Lung (tissue), 12 donors: ENCODE measurements around the gene PCOLCE2. TPM values are rescaled to one million over a fixed set of nuclear protein-coding genes. Genes with fewer than 3 reads are reported as not detected.

Source experiments
- ATAC-seq: fragments of 200-7000 bp; cut with Tn5 transposase; one replicate; pipeline ENCODE4 v1.9.1; 2020; ENCODE audit warnings: moderate number of reproducible peaks; ENCODE audit not compliant: insufficient read depth, low FRiP score
- DNase-seq, 3 donors: peaks; one replicate each; pipeline ENCODE4 v3.0.0-alpha.2; 2013 to 2017
- H3K27ac ChIP-seq, 2 donors: one replicate each; pipeline ENCODE4 v1.5.1; 2013; ENCODE audit warnings: mild to moderate bottlenecking in 2 of 2, moderate library complexity in 2 of 2, control low read depth in 1 of 2, inconsistent platforms in 1 of 2, low read depth in 1 of 2, low read length in 1 of 2
- H3K27me3 ChIP-seq, 3 donors: one replicate each; pipeline ENCODE4 v1.5.1; 2013; ENCODE audit warnings: low read length in 2 of 3; ENCODE audit not compliant: control insufficient read depth in 3 of 3, insufficient read depth in 3 of 3
- H3K36me3 ChIP-seq, 4 donors: one replicate each; pipeline ENCODE4 v1.5.1; 2013; ENCODE audit warnings: low read length in 4 of 4, mild to moderate bottlenecking in 1 of 4, moderate library complexity in 1 of 4; ENCODE audit not compliant: control insufficient read depth in 4 of 4, insufficient read depth in 4 of 4
- H3K4me1 ChIP-seq, 5 donors: one replicate each; pipeline ENCODE4 v1.5.1; 2013; ENCODE audit warnings: low read length in 5 of 5, mild to moderate bottlenecking in 2 of 5, moderate library complexity in 1 of 5; ENCODE audit not compliant: control insufficient read depth in 5 of 5, insufficient read depth in 5 of 5
- H3K4me3 ChIP-seq: one replicate; pipeline ENCODE4 v1.5.1; 2013; ENCODE audit warnings: mild to moderate bottlenecking, control low read depth, moderate library complexity
- H3K9ac ChIP-seq, 2 donors: one replicate each; pipeline ENCODE4 v1.5.1; 2013; ENCODE audit warnings: low read length in 2 of 2, control low read depth in 1 of 2; ENCODE audit not compliant: insufficient read depth in 1 of 2
- H3K9me3 ChIP-seq, 4 donors: one replicate each; pipeline ENCODE4 v1.5.1; 2013; ENCODE audit warnings: low read length in 3 of 4, mild to moderate bottlenecking in 1 of 4, moderate library complexity in 1 of 4; ENCODE audit not compliant: control insufficient read depth in 4 of 4, insufficient read depth in 3 of 4
- WGBS, 2 donors: extraction: QIAGEN DNeasy Blood & Tissue Kit; methylation state at CpG; one replicate each; pipeline ENCODE4 v1.1.7; 2013; 5-methylcytosine and 5-hydroxymethylcytosine counted together
- polyA plus RNA-seq, 2 donors: library from polyadenylated mRNA; stranded (reverse); fragments of 200-250 nt; gene quantifications; one replicate each; pipeline ENCODE4 v1.2.1, GENCODE V29; 2013
- total RNA-seq, 2 donors: library from RNA; depleted of rRNA in 1 of 2; stranded (reverse); fragments of >200 nt in 1 of 2; gene quantifications; one replicate each; pipeline ENCODE4 v1.2.1, GENCODE V29; 2014 to 2021
- TF ChIP-seq, protein P1 (sequence below): IDR thresholded peaks from 2 replicates; pipeline ENCODE4 v1.5.1; 2012; ENCODE audit warnings: mild to moderate bottlenecking; ENCODE audit errors: control extremely low read depth, extremely low read depth
- donor health status: control.
- donor health status: control.
- donor health status: Bipolar disorder and iron deficiency.
- donor health status: healthy.
- donor health status: DM: yes; HTN: yes; CAD: no.

PCOLCE2 gene
- total and polyA plus RNA-seq, 4 donors = 2.8 to 32.2 (median 15.6) TPM

DNA sequence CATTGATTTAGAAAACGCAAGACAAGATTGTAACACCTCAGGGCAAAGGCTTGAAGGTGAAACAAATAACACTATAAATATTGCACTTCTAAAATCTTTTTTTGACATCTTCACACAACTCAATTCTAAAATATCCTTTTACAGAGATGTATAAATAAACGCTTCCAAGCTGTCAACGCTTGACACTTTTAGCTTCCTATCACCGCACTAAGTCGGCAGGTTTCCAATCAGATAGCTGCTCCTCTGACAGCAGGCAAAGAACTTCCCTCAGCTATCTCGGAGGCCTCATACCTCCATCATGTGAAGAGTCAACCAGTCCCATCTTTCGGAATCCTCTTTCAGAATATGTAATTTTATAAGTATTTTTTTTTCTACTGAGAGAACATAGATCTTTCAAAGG, 71.0 kb downstream of the PCOLCE2 start:
- no peak overlapping the region for H3K27ac ChIP-seq
- H3K4me3 ChIP-seq = no peak overlapping the region
- no peaks in the 10 kb centered on the region for H3K36me3 ChIP-seq
- WGBS, 2 donors = 64 to 80% methylated on average over 7 of the region's 7 CpGs
- H3K4me1 ChIP-seq = peaks cover 0 to 2% (median 0%) of the 10 kb centered on the region in 5 donors
- H3K9ac ChIP-seq = no peak overlapping the region
- TF ChIP-seq, protein P1, sequence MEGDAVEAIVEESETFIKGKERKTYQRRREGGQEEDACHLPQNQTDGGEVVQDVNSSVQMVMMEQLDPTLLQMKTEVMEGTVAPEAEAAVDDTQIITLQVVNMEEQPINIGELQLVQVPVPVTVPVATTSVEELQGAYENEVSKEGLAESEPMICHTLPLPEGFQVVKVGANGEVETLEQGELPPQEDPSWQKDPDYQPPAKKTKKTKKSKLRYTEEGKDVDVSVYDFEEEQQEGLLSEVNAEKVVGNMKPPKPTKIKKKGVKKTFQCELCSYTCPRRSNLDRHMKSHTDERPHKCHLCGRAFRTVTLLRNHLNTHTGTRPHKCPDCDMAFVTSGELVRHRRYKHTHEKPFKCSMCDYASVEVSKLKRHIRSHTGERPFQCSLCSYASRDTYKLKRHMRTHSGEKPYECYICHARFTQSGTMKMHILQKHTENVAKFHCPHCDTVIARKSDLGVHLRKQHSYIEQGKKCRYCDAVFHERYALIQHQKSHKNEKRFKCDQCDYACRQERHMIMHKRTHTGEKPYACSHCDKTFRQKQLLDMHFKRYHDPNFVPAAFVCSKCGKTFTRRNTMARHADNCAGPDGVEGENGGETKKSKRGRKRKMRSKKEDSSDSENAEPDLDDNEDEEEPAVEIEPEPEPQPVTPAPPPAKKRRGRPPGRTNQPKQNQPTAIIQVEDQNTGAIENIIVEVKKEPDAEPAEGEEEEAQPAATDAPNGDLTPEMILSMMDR = no peak
- ATAC-seq (no peak), DNase-seq (no peak)
- no peaks in the 10 kb centered on the region for H3K9me3 ChIP-seq
- H3K27me3 ChIP-seq = no peaks in the 10 kb centered on the region

DNA sequence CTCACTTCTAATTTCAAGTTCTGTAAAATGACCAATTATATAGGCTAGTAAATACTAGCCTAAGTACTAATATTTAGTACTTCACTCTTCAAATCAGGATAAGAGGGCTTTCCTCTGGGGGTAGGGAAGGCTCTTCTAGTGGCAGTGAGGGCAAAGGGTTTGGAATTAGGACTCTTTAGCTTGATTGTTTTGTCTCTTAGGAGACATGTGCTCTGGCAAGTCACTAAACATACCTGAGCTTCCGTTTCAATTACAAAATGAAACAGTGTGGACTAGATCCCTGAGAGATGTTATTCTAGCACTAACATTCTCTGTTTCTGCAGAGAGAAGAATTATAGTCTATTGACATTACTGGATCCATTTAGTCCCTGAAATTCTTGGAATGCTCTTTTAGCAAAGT, 71.5 kb downstream of the PCOLCE2 start:
- Histone ChIP-seq H3K4me3 (no peak overlapping the region), H3K9ac (no peak overlapping the region), H3K4me1 (peaks cover 0 to 2% (median 0%) of the 10 kb centered on the region in 5 donors), H3K36me3 (no peaks in the 10 kb centered on the region), H3K27ac (no peak overlapping the region), H3K9me3 (no peaks in the 10 kb centered on the region), H3K27me3 (no peaks in the 10 kb centered on the region)
- DNase-seq (no peak), ATAC-seq (no peak)
- TF ChIP-seq, protein P1 = no peak
- 58 to 90% methylated on average over 1 of the region's 1 CpG for WGBS, 2 donors

DNA sequence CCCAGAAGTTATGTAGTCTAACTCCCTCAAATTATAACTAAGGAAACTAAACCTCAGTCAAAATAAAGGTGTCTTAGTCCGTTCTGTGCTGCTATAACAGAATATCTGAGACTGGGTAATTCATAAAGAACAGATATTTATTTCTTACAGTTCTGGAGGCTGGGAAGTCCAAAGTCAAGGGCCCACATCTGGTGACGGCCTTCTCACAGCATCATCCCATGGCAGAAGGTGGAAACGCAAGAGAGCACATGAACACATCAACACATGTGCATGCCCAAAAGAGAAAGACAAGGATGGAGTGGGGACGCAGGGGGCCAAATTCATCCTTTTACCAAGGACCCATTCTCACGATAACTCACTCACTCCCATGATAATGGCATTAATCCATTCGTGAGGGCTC, 73.1 kb downstream of the PCOLCE2 start:
- Histone ChIP-seq H3K9ac (no peak overlapping the region), H3K4me3 (no peak overlapping the region), H3K27ac (no peak overlapping the region), H3K4me1 (peaks cover 0 to 2% (median 0%) of the 10 kb centered on the region in 5 donors), H3K36me3 (no peaks in the 10 kb centered on the region), H3K9me3 (no peaks in the 10 kb centered on the region), H3K27me3 (no peaks in the 10 kb centered on the region)
- TF ChIP-seq, protein P1 = no peak
- WGBS, 2 donors = 95% methylated on average over 6 of the region's 6 CpGs
- ATAC-seq (no peak), DNase-seq (no peak)

DNA sequence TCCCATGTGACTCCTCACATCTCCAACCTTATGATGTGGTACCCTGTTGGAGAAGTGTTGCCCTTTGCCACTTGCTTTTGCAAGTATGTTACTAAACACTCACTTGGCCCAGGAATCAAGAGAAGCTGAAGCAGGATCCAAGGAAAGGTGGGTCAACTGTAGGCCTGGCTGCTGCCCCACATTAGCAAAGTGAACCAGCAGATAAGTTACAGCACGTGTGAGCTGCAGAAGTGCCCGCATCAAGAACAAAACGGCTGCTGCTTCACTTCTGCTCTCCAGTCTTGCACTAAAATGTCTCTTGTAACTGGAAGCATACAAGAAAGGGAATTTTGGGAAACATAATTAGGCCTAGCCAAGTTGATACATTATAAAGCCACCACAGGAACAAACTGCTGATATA, 79.6 kb downstream of the PCOLCE2 start:
- no peaks in the 10 kb centered on the region for H3K27me3 ChIP-seq
- no peak overlapping the region for H3K27ac ChIP-seq
- H3K36me3 ChIP-seq = peaks cover 0 to 5% (median 2%) of the 10 kb centered on the region in 4 donors
- H3K4me3 ChIP-seq = no peak overlapping the region
- ATAC-seq (no peak), DNase-seq (no peak)
- 89 to 95% methylated on average over 3 of the region's 3 CpGs for WGBS, 2 donors
- no peaks in the 10 kb centered on the region for H3K4me1 ChIP-seq
- H3K9ac ChIP-seq = no peak overlapping the region
- TF ChIP-seq, protein P1 = no peak
- H3K9me3 ChIP-seq = no peaks in the 10 kb centered on the region
